ENCODE data around the gene C14orf180.

The C14orf180 gene

GRCh38 chr14:104579507-104579906 is at the start of gene C14orf180:
Gene C14orf180 (plus strand): TSS chr14:104579764. CDS start chr14:104586431, 6,667 bp downstream.
- Histone ChIP-seq H3K27ac (ENCODE audit: poor library complexity, severe bottlenecking) (no peak within 1 kb of the TSS), H3K9me3 (ENCODE audit: severe bottlenecking) (no peaks in the 10 kb centered on the region), H3K27me3 (ENCODE audit: insufficient read depth, poor library complexity, severe bottlenecking) (peaks cover 72% of the 10 kb centered on the region), H3K4me1 (ENCODE audit: insufficient read depth, poor library complexity, severe bottlenecking) (no peaks in the 10 kb centered on the region), H3K36me3 (ENCODE audit: low read depth) (no peaks in the 10 kb centered on the region), H3K4me3 (ENCODE audit: severe bottlenecking) (no peak within 1 kb of the TSS)
- no peak for TF ChIP-seq CTCF (IDR thresholded peaks at IDR 0.05; ENCODE audit: poor library complexity, severe bottlenecking)
- DNase-seq (ENCODE audit: low spot score): no peak
- ATAC-seq (ENCODE audit: low read depth): no peak

GRCh38 chr14:104530646-104531045 is 48.9 kb upstream of the C14orf180 start:
- H3K27ac ChIP-seq (ENCODE audit: poor library complexity, severe bottlenecking): no peak overlapping the region
- ATAC-seq (ENCODE audit: low read depth) (no peak), DNase-seq (ENCODE audit: low spot score) (no peak)
- H3K36me3 ChIP-seq (ENCODE audit: low read depth): no peaks in the 10 kb centered on the region
- peaks cover 4% of the 10 kb centered on the region for H3K9me3 ChIP-seq (ENCODE audit: severe bottlenecking)
- no peak for TF ChIP-seq CTCF (IDR thresholded peaks at IDR 0.05; ENCODE audit: poor library complexity, severe bottlenecking)
- no peak overlapping the region for H3K4me3 ChIP-seq (ENCODE audit: severe bottlenecking)
- peaks cover 13% of the 10 kb centered on the region for H3K27me3 ChIP-seq (ENCODE audit: insufficient read depth, poor library complexity, severe bottlenecking)
- H3K4me1 ChIP-seq (ENCODE audit: insufficient read depth, poor library complexity, severe bottlenecking): no peaks in the 10 kb centered on the region

GRCh38 chr14:104531421-104532190 is 48.0 kb upstream of the C14orf180 start:
- ATAC-seq (ENCODE audit: low read depth) (no peak), DNase-seq (ENCODE audit: low spot score) (no peak)
- TF ChIP-seq CTCF (IDR thresholded peaks at IDR 0.05; ENCODE audit: poor library complexity, severe bottlenecking): no peak
- Histone ChIP-seq H3K27ac (ENCODE audit: poor library complexity, severe bottlenecking) (no peak overlapping the region), H3K9me3 (ENCODE audit: severe bottlenecking) (peaks cover 4% of the 10 kb centered on the region), H3K4me3 (ENCODE audit: severe bottlenecking) (no peak overlapping the region), H3K36me3 (ENCODE audit: low read depth) (no peaks in the 10 kb centered on the region), H3K4me1 (ENCODE audit: insufficient read depth, poor library complexity, severe bottlenecking) (no peaks in the 10 kb centered on the region), H3K27me3 (ENCODE audit: insufficient read depth, poor library complexity, severe bottlenecking) (peaks cover 21% of the 10 kb centered on the region)

- peaks cover 4% of the 10 kb centered on the region for H3K9me3 ChIP-seq (ENCODE audit: severe bottlenecking)
- peaks cover 21% of the 10 kb centered on the region for H3K27me3 ChIP-seq (ENCODE audit: insufficient read depth, poor library complexity, severe bottlenecking)
- no peak for TF ChIP-seq CTCF (IDR thresholded peaks at IDR 0.05; ENCODE audit: poor library complexity, severe bottlenecking)
- H3K4me3 ChIP-seq (ENCODE audit: severe bottlenecking): no peak overlapping the region
- H3K4me1 ChIP-seq (ENCODE audit: insufficient read depth, poor library complexity, severe bottlenecking): no peaks in the 10 kb centered on the region
- DNase-seq (ENCODE audit: low spot score) (no peak), ATAC-seq (ENCODE audit: low read depth) (peak; percentile 73)
- H3K36me3 ChIP-seq (ENCODE audit: low read depth): no peaks in the 10 kb centered on the region
- no peak overlapping the region for H3K27ac ChIP-seq (ENCODE audit: poor library complexity, severe bottlenecking)
Measured at GRCh38 chr14:104532191-104532555, 47.4 kb upstream of the C14orf180 start.

- no peaks in the 10 kb centered on the region for H3K4me1 ChIP-seq (ENCODE audit: insufficient read depth, poor library complexity, severe bottlenecking)
- DNase-seq (ENCODE audit: low spot score) (no peak), ATAC-seq (ENCODE audit: low read depth) (no peak)
- no peak overlapping the region for H3K27ac ChIP-seq (ENCODE audit: poor library complexity, severe bottlenecking)
- H3K36me3 ChIP-seq (ENCODE audit: low read depth): no peaks in the 10 kb centered on the region
- no peaks in the 10 kb centered on the region for H3K9me3 ChIP-seq (ENCODE audit: severe bottlenecking)
- H3K4me3 ChIP-seq (ENCODE audit: severe bottlenecking): no peak overlapping the region
- TF ChIP-seq CTCF (IDR thresholded peaks at IDR 0.05; ENCODE audit: poor library complexity, severe bottlenecking): no peak
- peaks cover 21% of the 10 kb centered on the region for H3K27me3 ChIP-seq (ENCODE audit: insufficient read depth, poor library complexity, severe bottlenecking)
Measured at GRCh38 chr14:104534036-104534435, 45.5 kb upstream of the C14orf180 start.
